Epidermal melanocyte (primary cell): ENCODE results near the gene CXCL17.
"Not testable (repeated sequence)": the region's sequence is repeated elsewhere in the genome, so short reads cannot be mapped to it uniquely, and the experiment has no call there.

Experiments used
- DNase-seq: peaks from one replicate; pipeline ENCODE4 v3.0.0; 2011; ENCODE audit warnings: low spot score; ENCODE audit not compliant: insufficient read length

CXCL17 gene, protein sequence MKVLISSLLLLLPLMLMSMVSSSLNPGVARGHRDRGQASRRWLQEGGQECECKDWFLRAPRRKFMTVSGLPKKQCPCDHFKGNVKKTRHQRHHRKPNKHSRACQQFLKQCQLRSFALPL

DNA sequence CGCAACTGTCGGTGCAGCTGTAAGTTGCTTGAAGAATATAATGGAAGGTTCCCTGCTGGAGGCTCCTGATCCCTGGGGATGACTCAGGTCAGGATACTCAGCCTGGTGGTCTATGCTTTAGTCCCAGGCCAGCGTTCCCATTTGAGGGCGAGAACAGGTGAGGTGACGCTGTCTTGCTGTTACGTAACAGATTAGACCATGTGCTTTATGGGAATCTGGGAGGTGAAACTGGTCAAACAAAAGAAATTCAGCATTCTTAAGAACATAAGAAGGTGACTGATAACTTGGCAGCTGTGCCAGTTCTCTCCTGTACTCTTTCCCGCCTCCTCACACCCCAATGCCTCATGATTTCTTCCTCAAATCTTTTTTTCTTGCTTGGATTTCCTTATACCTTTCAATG, at the start of gene CXCL17:
Gene CXCL17 (minus strand): TSS at position 114 of the 400 bp plus-strand sequence. CDS start 114 bp downstream, outside the sequence.
- DNase-seq: no peak

DNA sequence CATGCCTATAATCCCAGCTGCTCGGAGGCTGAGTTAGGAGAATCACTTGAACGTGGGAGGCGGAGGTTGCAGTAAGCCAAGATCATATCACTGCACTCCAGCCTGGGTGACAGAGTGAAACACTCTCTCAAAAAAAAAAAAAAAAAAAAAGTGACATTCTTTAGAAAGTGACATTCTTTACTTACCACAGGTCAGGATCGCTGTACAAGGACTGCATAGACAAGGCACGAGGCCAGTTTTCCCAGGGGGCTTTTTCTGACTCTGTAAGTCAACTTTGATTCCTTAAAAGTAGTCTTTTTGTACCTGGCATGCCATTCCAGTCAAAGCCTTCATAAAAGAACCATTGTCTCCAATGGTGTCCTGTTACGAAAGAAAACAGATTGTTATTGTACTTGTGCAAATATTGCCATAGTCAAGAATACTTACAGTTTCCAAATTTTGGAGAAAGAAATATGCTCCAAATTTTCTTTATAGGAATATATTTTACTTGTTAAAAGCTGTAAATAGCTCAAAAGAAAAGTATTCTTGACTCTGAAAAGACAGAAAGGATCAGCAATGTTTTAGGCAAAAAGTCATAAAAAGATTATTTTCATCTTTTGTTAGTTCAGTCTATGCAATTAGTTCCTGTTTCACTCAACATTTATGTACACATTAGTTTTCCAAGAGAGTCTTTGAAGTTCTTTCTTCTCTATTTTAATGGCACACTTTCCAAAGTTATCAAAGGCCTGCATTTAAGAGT, 46.2 kb upstream of the CXCL17 start:
- no peak for DNase-seq

DNA sequence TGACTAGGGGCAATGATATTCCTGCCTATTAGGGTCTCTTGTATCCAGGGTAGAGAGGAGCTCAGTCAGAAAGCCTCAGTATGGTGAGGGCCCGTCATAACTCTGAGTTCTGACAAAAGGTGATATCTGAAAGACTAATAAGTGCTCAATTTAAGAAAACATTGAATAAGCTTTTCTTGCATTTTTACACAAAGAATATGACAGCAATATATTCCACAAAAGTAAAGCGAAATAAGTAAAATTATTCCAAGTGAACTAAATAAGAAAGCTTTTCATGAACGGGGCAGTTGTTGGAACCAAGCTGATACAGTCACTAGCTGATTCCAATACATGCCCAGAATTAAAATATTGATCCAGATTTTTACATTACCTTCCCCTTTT, 45.0 kb upstream of the CXCL17 start:
- DNase-seq: no peak

DNA sequence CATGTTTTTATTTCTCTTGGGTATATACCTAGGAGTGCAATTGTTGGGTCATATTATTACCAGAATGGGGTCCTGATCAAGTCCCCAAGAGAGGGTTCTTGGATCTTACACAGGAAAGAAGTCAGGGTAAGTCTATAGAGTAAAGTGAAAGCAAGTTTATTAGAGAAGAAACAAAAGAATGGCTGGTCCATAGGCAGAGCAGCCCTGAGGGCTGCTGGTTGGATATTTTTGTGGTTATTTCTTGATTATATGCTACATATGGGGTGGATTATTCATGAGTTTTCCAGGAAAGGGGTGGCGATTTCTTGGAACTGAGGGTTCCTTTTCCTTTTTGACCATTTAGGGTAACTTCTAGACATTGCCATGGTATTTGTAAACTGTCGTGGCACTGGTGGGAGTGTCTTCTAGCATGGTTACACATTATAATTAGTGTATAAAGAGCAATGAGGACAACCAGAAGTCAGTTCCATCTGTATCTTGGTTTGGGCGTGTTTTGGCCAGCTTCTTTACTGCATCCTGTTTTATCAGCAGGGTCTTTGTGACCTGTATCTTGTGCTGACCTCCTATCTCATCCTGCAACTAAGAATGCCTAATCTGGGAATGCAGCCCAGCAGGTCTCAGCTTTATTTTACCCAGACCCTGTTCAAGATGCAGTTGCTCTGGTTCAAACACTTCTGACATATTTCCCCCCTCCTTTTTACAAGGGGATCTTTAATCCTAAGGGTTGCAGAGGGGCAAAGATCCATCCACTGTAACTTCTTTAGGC, 44.5 kb upstream of the CXCL17 start:
- DNase-seq: no peak

DNA sequence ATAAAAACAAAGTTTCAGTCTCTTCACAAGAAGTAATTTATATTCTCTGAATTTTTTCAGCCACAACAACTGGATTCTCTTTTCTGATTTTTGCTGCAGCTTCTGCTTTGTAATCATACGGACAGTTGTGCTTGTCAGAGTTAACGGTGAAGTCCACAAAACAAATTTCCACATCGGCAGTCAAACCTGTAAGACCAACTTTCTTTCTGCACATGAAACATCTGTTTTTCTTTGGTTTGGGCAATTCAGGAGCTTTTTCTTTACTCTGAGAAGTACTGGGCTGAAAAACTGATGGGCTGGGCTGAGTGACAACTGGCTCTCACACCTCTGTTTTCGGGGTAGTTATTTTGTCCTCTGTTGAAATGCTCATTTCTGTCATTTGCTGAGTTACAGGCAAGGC, 42.3 kb upstream of the CXCL17 start:
- not testable (repeated sequence) for DNase-seq

DNA sequence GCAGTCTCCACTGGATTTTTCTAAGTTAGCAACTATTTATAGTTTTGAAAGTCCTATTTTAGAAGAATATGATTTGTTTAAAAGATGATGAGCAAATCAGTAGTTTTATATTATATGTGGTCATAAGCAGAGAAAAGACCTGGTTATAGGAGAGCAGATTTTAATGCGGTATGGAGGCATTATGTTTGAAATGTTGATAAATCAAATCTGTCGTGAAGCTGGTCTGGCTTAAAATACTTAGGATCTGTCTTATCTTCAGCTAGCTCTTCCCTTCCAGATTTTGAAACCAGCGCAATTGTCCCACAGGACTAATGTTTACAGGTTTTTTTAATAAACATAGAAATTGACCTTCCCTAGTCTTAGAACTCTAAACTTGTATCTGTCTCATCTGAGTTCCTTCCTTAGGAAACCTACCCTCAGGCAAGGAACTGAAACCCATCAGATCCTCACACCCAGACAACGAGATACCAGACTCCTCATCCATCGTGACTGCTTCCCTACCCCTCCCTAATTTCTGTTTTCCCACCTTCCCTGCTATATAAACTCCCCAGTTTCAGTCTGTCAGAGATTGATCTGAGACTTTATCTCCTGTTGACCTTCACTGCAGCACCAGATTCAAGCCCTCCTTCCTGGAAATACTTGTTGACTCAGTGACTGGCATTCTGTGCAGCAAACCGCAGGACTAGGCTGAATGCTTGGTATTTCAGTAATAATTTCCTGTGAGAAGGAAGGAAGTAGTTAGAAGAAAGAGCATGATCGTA, 37.8 kb upstream of the CXCL17 start:
- DNase-seq: no peak

DNA sequence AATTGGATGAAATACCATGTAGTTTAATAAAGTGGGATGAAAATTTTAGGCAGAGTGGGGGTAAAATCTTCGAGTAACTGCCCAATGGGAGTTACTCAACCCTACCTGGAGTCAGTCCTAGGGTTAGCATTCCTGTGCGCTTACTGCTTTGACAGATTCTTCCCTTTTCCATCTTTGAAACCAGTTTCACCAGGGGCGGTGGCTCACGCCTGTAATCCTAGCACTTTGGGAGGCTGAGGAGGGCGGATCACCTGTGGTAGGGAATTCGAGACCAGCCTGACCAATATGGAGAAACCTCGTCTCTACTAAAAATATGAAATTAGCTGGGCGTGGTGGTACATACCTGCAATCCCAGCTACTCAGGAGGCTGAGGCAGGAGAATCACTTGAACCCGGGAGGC, 37.0 kb upstream of the CXCL17 start:
- DNase-seq: no peak

DNA sequence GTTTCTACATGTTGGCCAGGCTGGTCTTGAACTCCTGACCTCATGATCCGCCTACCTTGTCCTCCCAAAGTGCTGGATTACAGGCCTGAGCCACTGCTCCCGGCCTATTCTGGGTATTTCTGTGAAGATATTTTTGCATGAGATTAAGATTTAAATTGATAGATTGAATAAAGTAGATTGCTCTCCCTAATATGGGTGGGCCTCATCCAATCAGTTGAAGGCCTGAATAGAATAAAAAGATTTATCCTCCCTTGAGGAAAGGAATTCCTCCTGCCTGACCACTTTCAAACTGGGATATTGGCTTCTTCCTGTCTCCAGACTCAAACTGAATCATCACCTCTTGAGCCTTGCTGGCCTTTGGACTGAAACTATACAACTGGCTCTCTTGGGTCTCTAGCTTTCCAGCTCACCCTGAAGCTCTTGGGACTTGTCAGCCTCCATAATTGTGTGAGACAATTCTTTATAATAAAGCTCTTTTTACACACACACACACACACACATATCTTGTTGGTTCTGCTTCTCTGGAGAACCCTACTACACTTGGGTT, 36.1 kb upstream of the CXCL17 start:
- no peak for DNase-seq

DNA sequence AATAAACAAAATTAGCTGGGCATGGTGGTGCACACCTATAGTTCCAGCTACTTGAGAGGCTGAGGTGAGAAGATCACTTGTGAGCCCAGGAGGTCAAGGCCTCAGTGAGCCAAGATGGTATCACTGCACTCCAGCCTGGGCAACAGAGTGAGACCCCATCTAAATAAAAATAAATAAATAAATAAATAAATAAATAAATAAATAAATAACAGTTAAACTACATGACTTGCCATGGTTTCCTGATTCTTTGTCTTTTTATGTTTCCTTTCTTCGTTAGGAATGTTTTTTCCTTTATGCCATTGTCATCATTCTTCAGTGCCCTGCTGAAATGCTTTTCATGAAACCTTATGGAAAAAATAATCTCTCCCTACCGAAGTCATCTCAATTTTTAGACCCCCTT, 35.2 kb upstream of the CXCL17 start:
- no peak for DNase-seq

DNA sequence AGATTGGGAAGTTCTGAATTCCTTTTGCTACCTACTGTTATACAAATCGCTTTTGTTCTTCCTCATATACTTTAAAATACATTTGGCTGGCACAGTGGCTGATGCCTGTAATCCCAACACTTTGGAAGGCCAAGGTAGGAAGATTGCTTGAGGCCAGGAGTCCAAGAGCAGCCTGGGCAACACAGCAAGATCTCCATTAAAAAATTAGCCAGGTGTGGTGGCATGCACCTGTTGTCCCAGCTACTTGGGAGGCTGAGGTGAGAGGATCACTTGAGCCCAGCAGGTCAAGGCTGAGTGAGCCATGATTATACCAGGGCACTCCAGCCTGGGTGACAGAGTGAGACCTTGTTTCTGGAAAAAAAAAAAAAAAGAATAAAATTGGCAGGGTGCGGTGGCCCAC, 34.4 kb upstream of the CXCL17 start:
- DNase-seq: no peak

DNA sequence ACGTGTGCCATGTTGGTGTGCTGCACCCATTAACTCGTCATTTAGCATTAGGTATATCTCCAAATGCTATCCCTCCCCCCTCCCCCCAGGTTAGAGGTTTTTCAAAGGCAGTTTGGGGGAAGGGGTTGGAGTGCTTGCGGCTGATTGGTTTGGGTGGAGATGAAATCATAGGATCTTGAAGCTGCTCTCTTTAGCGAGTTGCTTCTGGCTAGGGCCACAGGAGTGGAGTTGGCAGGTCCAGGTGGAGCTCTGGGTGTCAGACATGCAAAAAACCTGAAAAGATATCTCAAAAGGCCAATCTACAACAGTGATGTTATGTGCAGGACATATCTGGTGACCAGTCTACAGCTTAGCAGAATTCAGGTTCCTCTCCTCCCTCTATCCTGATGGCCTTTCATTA, 32.6 kb upstream of the CXCL17 start:
- no peak for DNase-seq

DNA sequence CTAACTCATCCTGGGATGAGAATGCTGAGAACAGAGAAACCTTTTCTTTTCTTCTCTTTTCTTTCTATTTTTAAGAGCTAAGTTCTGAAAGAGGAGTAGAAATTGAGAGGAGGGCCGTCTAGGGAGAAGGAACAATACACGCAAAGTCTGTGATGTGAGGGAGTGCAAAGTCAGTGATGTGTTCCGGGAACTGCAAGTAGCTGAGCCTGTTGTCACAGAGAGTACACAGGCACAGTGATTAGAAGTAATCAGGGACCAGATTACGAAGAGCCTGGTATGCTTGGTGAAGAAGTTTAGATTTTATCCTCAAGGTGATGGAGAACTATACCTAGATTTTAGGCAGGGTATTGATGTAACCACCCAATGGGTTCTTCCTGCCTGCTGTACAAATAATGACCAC, 32.0 kb upstream of the CXCL17 start:
- no peak for DNase-seq

DNA sequence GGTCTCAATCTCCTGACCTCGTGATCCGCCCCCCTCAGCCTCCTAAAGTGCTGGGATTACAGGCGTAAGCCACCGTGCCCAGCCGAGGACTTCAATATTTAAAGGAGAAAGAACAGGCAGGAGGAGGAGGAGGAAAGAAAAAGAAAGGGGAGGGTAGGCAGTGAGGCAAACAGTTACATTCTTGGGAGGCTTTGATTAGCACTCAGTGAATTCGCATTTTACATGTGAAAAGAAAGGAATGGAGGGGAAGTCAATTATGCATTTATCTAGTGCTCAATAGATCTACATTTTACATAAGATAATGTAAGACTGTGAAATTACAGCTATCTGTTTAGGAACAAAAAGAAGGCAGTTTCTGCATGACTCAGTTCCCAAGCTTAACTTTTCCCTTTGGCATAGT, 30.9 kb upstream of the CXCL17 start:
- no peak for DNase-seq

DNA sequence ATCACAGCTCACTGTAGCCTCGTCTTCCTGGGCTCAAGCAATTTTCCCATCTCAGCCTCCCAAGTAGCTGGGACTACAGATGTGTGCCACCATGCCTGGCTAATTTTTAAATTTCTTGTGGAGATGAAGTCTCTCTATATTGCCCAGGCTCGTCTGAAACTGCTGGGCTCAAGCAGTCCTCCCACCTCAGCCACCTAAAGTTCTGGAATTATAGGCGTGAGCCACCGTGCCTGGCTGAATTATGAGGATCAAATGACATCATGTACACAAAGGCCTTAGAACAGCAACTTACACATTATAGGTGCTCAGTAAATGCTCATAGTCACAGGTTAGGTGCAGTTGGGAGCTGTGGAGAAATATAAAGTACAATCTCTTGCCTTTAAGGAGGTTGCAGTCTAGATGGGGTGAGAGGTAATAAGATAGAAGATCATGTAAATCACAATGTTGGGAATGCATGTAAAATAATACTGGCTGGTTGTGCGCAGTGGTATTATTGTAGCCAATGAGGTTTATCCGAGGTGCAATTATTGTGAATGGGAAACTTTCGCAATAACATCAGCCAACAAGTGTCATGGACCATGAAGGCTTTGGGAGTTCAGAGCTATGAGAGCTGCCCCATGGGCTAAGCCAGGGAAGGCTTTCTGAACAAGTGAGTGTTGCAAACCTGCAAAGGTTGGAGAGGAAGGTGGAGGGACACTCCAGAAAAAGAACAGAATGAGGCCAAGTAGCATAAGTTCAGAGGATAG, 29.8 kb upstream of the CXCL17 start:
- no peak for DNase-seq

DNA sequence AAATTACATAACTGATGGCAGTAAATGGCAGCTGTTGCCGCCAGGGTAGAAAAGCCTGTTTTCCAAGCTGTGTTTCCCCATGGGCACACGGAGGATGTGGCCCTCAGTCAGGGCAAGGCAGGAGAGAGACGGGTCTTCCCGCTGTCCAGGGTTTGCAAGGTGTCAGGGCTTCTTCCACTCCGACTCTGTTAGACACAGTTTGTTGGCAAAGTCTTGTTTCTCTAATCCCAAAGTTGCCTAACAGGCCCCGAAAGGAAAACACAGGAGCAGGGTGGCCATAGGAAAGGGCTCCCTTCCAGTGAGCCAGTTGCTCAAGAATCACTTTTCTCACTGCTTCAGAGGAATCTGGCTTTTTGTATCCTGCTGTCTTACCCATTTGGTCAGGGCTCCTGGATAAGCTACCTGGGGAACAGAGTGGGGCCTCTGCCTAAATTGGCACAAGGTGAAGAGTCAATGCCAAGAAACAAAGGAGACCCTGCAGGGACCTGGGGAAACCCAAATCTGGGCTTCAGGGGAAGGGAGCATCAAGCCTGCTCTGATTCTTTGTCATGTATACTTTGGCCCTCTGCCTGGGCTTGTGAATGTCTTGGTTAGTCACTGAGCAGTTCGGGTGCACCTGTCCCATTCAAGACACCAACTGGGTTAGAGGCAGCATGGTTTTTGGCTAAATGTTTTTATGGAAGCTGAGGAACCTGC, 29.0 kb upstream of the CXCL17 start:
- DNase-seq: no peak

DNA sequence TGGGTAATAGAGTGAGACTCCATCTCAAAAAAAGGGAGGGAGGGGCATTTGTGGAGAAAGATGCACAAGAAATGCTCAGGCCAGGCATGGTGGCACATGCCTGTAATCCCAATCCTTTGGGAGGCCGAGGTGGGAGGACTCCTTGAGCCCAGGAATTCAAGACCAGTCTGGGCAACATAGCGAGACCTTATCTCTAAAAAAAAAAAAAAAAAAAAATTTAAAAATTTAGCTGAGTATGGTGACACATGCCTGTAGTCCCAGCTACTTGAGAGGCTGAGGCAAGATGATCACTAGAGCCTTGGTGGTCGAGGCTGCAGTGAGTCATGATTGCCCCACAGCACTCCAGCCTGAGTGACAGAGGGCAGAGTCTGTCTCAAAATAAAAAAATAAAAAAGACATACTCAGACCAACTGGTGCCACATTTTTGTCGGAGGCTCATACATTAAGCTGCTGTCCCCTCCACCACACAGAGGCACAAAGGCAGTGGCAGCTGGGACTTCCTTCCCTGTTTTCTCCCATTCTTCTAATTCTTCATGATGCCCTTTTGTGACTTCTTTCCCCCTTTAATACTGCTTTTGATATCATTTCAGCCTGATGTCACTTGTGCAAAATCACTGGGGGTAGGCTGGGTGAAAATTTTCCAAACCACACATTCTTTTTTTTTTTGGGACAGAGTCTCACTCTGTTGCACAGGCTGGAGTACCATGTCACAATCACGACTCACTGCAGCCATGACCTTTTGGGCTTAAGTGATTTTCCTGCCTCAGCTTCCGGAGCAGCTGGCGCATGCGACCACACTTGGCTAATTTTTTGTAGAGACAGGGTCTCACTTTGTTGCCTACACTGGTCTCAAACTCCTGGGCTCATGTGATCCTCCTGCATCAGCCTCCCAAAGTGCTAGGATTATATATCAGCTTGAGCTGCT, 26.8 kb upstream of the CXCL17 start:
- DNase-seq: no peak

DNA sequence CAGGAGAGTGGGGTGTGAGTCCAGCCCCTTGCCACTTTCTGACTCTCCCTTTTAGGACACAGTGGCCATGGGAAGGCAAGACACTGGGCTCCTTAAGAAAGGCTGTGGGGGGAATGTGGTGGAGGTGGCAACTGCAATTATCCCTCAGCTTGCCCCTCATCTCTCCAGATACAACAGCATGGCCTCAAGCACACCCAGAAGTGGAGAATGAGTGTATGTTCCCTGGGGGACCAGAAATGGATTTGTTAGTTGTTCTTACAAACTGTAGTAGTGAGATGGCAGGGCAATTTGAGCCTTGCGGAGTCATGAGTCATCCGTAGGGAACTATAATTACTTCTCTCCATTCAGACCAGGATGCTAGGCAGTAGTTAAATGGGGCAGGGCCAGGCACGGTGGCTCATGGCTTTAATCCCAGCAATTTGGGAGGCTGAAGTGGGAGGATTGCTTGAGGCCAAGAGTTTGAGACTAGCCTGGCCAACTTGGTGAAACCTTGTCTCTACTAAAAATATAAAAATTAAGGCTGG, 25.6 kb upstream of the CXCL17 start:
- no peak for DNase-seq

DNA sequence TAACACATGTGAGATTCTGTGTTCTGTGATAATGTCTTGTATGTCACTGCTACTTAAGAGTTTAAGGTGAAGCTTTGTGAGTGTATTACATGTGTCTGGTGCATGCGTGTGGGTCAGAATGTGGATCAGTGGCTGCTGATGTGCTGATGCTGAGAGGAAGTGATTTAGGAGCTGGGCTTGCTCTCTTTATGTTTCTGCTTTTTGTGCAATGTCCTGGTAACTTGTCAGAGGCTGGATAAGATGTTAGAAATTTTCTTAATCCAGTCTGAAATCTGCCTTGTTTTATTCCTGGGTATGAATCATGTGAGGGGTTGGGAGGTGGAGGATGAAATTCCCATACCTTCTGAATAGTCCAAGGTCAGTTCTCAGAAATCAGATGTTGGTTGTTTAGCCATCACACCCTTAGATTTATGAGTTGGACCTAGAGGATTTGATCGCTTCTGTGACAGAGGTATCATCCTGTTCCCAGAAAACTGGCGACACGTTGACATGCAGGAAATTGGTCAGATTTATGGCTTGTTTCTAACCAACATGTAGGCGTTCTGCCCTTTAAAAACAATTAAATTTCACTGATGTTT, 24.5 kb upstream of the CXCL17 start:
- no peak for DNase-seq
